Smooth muscle cell (in vitro differentiated cells): ENCODE data around the gene GPR12. TPM values are rescaled to one million over a fixed set of nuclear protein-coding genes. Genes with fewer than 3 reads are reported as not detected.
A peak's percentile ranks its signal among the peaks of the same experiment; 100 is the strongest.

ENCODE experiments used
- DNase-seq: peaks from one replicate; lab custom pipeline; 2025; ENCODE audit not compliant: unreplicated experiment; lab: John Stamatoyannopoulos, UW
- H2AFZ ChIP-seq: fragments of 200-600 bp; sonication (generic); 2 replicates; pipeline ENCODE4 v1.6.0; 2016; ENCODE audit warnings: antibody characterized with exemption, low read depth, mild to moderate bottlenecking
- H3F3A ChIP-seq: fragments of 200-600 bp; sonication (generic); 2 replicates; pipeline ENCODE4 v1.6.0; 2017; ENCODE audit warnings: antibody characterized with exemption, low read depth
- H3K27ac ChIP-seq: fragments of 200-600 bp; sonication (generic); 2 replicates; pipeline ENCODE4 v1.5.1; 2016; ENCODE audit warnings: low read depth, mild to moderate bottlenecking
- H3K27me3 ChIP-seq: fragments of 200-600 bp; sonication (generic); 2 replicates; pipeline ENCODE4 v1.6.1; 2016; ENCODE audit warnings: low read depth, mild to moderate bottlenecking
- H3K36me3 ChIP-seq: fragments of 200-600 bp; sonication (generic); 2 replicates; pipeline ENCODE4 v1.5.1; 2016; ENCODE audit warnings: low read depth
- H3K4me1 ChIP-seq: fragments of 200-600 bp; sonication (generic); 2 replicates; pipeline ENCODE4 v1.5.1; 2016; ENCODE audit warnings: low read depth
- H3K4me2 ChIP-seq: fragments of 200-600 bp; sonication (generic); 2 replicates; pipeline ENCODE4 v1.6.0; 2016; ENCODE audit warnings: mild to moderate bottlenecking
- H3K4me3 ChIP-seq: fragments of 200-600 bp; sonication (generic); 2 replicates; pipeline ENCODE4 v1.5.1; 2016; ENCODE audit warnings: mild to moderate bottlenecking
- H3K79me2 ChIP-seq: fragments of 200-600 bp; sonication (generic); 2 replicates; pipeline ENCODE4 v1.6.0; 2016; ENCODE audit warnings: low read depth, mild to moderate bottlenecking
- H3K9ac ChIP-seq: fragments of 200-600 bp; sonication (generic); 2 replicates; pipeline ENCODE4 v1.6.0; 2016; ENCODE audit warnings: low read depth
- H3K9me3 ChIP-seq: fragments of 200-600 bp; sonication (generic); replicated peaks from 2 replicates; pipeline ENCODE4 v1.5.1; 2016; ENCODE audit warnings: low read depth
- H4K20me1 ChIP-seq: fragments of 200-600 bp; sonication (generic); 2 replicates; pipeline ENCODE4 v1.6.0; 2016; ENCODE audit warnings: low read depth
- WGBS: methylation state at CpG from one replicate; pipeline ENCODE4 v1.1.7; 2016; ENCODE audit warnings: low lambda C conversion rate; 5-methylcytosine and 5-hydroxymethylcytosine counted together
- polyA plus RNA-seq: library from polyadenylated mRNA; unstranded; fragments of >200 nt; fragmentation: Nextera tagmentation; extraction: Ambion mirVana; gene quantifications from 2 replicates; pipeline ENCODE4 v1.2.1, GENCODE V29; 2016
- total RNA-seq: library from RNA; depleted of rRNA; stranded (reverse); fragments of >200 nt; gene quantifications from 2 replicates; pipeline ENCODE4 v1.2.3, GENCODE V29; 2014
- TF ChIP-seq, protein P1 (sequence below): fragments of 200-600 bp; sonication (generic); IDR thresholded peaks from 2 replicates; pipeline ENCODE4 v1.5.1; 2017; ENCODE audit warnings: borderline replicate concordance, mild to moderate bottlenecking, antibody characterized with exemption; ENCODE audit not compliant: insufficient read depth, poor library complexity, severe bottlenecking

The GPR12 gene
- total and polyA plus RNA-seq, 2 experiments from 2014 or later: not detected

DNA sequence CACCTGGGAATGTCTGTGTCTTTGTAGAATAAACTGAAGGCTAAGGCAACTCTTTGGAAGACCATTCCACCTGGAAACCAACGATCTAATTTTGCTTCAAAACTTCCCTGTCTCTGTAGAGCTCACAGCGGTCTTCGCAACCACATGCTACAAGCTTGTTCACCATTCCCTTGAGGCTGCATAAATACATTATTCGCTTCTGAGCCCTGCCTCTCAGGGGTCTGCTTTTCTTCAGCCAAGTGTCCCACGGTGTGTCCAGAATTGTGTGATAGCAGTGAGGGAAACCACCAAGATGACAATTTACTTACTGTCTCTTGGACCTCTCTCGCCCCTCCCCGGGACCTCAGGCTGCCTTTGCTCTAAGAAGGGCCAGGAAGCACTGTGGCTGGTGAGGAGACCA, 51.1 kb downstream of the GPR12 start:
- Histone ChIP-seq H3K27ac (no peak overlapping the region), H3K4me3 (no peak overlapping the region), H3K4me1 (no peaks in the 10 kb centered on the region), H4K20me1 (no peaks in the 10 kb centered on the region), H3K4me2 (no peak overlapping the region), H3K9ac (no peak overlapping the region), H3K9me3 (no peaks in the 10 kb centered on the region), H2AFZ (no peak overlapping the region), H3K27me3 (peaks cover 21% of the 10 kb centered on the region), H3F3A (no peaks in the 10 kb centered on the region), H3K79me2 (no peaks in the 10 kb centered on the region), H3K36me3 (no peaks in the 10 kb centered on the region)
- no peak for DNase-seq
- 84% methylated on average over 7 of the region's 7 CpGs for WGBS
- TF ChIP-seq, protein P1, sequence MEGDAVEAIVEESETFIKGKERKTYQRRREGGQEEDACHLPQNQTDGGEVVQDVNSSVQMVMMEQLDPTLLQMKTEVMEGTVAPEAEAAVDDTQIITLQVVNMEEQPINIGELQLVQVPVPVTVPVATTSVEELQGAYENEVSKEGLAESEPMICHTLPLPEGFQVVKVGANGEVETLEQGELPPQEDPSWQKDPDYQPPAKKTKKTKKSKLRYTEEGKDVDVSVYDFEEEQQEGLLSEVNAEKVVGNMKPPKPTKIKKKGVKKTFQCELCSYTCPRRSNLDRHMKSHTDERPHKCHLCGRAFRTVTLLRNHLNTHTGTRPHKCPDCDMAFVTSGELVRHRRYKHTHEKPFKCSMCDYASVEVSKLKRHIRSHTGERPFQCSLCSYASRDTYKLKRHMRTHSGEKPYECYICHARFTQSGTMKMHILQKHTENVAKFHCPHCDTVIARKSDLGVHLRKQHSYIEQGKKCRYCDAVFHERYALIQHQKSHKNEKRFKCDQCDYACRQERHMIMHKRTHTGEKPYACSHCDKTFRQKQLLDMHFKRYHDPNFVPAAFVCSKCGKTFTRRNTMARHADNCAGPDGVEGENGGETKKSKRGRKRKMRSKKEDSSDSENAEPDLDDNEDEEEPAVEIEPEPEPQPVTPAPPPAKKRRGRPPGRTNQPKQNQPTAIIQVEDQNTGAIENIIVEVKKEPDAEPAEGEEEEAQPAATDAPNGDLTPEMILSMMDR: no peak

DNA sequence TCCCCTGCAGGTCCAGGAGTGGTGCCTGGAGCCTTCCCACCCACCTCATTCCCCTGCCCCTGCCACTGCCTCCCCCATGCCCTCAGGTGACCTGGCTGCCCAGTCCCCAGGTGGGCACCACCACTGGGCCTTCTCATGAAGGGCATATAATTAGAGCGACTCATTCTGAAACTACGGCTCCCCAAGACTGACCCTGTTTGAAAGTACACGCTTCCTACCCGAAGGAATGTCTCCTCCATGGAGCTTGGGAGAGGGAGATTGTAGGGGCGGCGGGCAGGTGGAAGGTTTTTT, 52.6 kb downstream of the GPR12 start:
- Histone ChIP-seq H4K20me1 (no peaks in the 10 kb centered on the region), H3K79me2 (no peaks in the 10 kb centered on the region), H3K27ac (no peak overlapping the region), H3K27me3 (peaks cover 21% of the 10 kb centered on the region), H3F3A (no peaks in the 10 kb centered on the region), H2AFZ (no peak overlapping the region), H3K9me3 (no peaks in the 10 kb centered on the region), H3K4me2 (no peak overlapping the region), H3K4me1 (no peaks in the 10 kb centered on the region), H3K9ac (no peak overlapping the region), H3K4me3 (no peak overlapping the region), H3K36me3 (no peaks in the 10 kb centered on the region)
- DNase-seq: no peak
- WGBS: 82% methylated on average over 6 of the region's 6 CpGs
- TF ChIP-seq, protein P1: no peak

DNA sequence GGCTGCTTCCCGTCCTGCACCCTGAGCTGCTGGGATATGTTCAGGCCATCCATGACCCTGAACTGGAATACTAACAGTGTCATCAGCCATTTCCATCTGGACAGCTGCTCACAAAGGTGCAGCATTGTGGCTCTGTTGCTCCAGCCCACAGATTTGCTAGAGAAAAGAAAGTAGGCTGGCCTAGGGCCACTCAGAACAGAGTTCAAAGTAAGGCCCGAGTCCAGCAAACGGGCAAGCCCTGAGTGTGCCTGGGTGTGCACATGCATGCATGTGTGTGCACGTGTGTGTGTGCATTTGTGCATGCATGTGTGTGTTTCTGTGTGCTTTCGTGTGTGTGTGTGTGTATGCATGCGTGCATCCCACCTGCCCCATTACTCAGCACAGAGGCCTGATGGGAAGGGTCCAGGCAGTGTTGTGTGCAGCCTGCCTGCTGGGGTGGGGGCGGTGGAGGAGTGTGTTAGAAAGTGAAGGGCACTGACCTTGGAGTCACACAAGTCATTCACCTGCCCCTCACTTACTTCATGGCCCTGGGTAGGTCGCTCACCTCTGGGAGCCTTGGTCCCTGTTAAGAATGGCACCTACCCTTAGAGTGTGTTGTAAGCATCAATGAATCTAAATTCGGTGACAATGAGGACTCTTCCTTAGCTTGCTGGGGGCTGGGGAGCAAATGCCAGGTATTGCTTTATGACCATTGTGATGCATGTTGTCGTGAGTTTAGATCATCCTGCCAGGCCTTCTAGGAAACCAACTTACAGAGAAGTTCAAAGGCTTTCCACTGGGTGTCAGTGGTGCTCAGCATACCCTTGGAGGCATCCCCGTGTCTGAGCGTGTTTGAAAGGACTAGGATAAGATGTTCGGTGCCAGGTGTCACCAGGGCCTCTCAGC, 53.2 kb downstream of the GPR12 start:
- H3K9me3 ChIP-seq: no peaks in the 10 kb centered on the region

More for the DNA sequence above, 53.2 kb downstream of the GPR12 start:
- WGBS: 49% methylated on average over 13 of the region's 13 CpGs
- Histone ChIP-seq H3K4me2 (no peak overlapping the region), H3F3A (no peaks in the 10 kb centered on the region), H2AFZ (no peak overlapping the region), H3K27me3 (peaks cover 21% of the 10 kb centered on the region), H3K9ac (no peak overlapping the region), H3K27ac (no peak overlapping the region), H3K79me2 (no peaks in the 10 kb centered on the region), H4K20me1 (no peaks in the 10 kb centered on the region), H3K36me3 (no peaks in the 10 kb centered on the region), H3K4me1 (no peaks in the 10 kb centered on the region), H3K4me3 (no peak overlapping the region)
- no peak for DNase-seq
- TF ChIP-seq, protein P1: peak; percentile 52
